HG03354 (cell line): ENCODE data around the gene FAM200B.

ENCODE experiments used
- ATAC-seq: cut with Tn5 transposase; IDR thresholded peaks from one replicate; pipeline ENCODE4 v1.9.1; 2021; ENCODE audit warnings: mild to moderate bottlenecking; ENCODE audit not compliant: unreplicated experiment, poor library complexity, severe bottlenecking

The FAM200B gene

DNA sequence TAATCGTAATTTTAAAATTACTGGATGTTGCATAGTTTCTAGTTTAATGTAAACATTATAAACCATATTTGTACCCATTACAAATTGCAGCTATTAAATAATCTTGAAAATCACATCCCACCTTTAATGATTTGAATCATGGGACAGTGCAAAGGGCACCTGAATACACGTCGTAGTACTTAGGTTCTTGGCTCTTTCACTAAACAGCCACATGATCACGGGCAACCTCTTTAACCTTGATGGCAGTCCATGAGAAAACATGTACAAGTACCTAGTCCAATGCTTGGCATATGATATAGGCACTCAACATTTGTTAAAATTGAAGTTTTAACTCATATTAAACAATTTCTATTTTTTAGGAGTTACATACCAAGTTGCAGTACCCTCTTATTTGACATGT is 14.6 kb upstream of the FAM200B start:
- no peak for ATAC-seq

DNA sequence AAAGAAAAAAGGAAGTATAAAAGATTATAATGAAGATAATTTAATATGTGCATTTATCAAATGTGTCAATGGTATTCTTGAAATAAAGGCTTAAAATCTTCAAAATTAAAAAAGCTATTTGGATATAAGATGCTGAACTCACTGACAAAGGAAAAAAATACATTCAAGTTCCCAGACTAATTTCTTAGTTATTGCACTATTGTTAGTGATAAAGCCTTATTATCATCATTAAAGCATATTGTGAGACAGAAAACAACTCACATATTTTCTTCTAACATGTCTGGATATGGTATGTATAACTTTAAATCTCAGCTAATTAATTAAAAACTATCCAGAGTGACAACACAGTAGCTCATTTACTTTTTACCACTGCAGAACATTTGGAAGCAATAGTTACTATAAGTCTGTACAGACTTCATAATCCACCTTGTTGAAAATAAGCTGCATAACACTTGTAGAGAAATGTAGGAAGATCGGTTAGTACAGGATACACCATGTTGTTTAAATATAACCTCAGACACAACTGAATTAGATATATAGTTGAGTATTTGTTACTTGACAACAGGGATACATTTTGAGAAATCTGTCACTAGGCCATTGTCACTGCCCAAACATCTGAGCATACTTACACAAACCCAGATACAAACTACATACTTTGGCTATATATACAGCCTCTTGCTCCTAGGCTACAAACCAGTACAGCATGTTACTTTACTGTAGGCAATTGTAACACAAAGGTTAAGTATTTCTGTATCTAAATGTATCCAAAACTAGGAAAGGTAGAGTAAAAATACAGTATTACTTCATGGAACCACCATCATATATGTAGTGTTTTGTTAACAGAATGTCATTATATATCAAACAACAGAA is 12.8 kb upstream of the FAM200B start:
- no peak for ATAC-seq

DNA sequence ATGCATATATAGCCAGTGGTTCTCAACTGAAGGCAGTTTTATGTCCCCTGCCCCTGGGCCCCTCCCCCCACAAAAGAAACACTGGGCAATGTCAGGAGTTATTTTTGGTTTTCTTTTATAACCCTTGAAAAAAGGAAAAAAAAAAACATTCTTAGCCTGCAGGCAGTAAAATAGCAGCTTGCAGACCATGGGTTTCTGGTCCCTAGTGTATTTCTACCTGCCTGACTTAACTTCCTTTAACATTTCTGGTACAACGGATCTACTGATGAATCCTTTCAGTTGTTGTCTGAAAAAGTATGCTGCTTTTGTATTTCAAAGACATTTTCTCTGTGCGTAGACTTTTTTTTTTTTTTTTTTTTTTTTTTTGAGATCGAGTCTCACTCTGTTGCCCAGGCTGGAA is 11.1 kb upstream of the FAM200B start:
- ATAC-seq = no peak

DNA sequence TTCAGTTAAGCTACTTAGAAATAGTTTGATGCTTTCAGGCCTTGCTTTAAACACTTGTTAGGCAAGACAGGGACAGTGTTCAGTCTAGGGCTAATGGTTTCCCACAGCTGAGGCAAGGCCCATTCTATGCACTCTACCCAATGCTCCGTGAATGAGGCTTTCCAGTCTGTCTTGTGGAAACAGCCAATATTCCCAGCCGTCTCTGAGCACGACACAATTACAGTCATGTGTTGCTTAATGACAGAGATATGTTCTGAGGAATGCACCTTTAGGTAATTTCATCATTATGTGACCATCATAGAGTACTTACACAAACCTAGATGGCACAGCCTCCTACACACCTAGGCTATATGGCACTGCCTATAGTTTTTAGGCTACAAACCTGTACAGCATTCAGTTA is 9.5 kb upstream of the FAM200B start:
- no peak for ATAC-seq

DNA sequence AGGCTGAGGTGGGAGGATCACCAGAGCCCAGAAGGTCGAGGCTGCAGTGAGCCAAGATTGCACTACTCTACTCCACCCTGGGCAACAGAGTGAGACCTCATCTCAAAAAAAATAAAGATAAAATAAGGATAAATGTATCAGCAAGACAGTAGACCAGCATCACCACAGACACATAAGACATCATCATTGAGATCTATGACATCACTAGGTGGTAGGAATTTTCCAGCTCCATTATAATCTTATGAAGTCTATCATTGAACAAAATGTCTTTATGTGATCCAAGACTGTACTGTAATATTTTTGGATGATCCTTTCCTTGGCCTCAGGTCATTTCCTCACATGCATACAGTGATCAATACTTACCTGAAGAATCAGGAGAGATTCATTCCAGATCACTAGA is 8.3 kb upstream of the FAM200B start:
- no peak for ATAC-seq

DNA sequence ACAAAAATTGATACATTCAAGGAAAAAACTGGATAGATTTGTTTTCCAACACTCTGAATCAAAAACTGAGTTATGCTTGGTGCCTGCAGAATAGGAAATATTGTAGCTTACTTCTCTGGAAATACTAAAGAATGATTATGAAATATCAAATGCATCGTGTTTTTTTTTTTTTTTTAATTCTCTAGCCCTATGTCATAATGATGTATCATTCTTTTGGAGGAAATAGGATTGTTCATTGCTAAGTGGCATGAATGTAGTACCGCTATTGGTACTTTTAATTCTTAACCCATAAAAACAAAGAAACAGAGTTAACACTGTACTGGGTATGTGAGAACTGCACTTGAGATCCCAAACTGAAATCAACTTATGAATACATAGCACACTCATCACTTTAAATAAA is 7.6 kb upstream of the FAM200B start:
- no peak for ATAC-seq

DNA sequence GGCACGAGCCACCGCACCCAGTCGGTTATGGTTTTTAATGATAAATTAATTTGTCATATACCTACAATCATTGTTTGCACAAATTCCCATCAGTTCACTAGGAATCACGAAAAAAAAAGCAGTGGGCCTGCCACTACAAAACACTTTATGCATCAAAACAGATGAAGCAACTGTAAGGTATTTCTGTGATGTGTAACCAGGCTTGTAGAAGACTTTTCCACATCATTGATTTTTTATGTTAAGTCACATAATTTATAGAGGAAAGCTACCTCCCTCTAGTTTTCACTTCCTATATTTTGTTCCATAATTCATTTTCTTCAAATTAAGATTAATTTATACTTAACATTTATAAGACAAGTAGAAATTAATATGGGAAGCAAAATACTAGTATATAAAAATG is 6.7 kb upstream of the FAM200B start:
- no peak for ATAC-seq

DNA sequence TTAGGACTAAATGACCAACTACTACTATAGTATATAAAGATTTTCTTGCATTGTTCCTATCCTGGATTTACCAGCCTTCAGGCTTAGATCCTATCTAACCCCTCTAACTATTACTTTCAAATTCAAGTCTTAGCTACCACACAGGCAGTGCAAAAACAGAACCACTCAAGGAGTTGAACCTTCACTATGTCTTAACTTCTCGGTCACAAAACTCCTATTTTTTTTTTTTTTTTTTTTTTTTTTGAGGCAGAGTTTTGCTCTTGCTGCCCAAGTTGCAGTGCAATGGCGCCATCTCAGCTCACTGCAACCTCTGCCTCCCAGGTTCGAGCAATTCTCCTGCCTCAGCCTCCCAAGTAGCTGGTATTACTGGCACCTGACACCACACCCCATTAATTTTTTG is 6.3 kb upstream of the FAM200B start:
- ATAC-seq = no peak

DNA sequence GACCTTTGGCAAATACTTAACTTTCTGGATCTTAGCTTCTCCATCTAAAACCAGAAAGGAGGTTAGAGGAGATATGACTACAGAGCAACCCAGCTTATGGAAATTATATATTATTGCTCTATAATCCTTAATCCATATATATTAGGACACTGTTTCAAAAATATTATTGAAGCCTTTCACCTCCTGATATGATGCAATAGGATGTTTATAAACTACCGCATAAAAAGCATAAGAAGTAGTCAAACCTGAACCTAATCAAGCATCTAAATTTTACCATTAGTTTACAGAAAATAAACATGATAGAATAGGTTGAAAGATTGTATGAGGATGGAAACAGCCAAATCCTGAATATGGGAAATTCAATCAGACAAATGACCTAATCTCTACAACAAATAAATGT is 5.6 kb upstream of the FAM200B start:
- ATAC-seq = no peak

DNA sequence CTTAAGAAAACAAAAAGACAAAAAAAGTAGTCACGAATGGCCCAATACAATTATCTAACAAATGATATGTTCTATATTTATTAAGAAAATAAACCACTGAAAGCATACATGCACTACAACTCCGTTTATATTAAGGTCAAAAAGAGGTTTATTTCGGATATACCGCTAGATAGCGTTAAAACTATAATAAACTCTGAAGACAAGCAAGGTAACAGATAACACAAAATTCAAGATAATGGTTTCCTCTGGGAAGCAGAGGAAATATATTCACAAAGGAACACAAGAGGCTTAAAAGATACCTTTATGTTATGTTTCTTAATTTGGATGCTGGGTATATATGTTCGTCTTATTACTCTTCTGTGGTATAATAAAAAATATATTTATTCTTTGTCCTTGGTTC is 4.7 kb upstream of the FAM200B start:
- ATAC-seq = no peak

DNA sequence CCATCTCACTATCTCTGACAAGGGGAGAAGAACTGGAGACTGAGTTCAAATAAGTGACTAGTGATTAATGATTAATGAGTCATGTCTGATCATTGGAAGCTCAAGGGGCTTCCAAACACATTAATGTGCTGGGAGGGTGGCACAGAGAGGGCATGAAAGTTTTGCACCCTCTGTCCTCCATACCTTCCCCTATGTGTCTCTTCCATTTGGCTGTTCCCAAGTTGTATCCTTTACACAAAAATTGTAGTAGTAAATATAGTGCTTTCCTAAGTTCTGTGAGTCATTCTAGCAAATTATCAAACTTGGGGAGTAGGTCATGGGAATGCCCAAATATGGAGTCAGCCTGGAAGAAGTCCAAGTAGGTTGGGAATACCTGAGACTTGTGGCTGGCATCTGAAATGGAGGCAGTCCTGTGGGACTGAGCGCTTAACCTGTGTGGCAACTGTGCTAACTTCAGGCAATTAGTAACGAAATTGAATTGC is 4.1 kb upstream of the FAM200B start:
- ATAC-seq = no peak

DNA sequence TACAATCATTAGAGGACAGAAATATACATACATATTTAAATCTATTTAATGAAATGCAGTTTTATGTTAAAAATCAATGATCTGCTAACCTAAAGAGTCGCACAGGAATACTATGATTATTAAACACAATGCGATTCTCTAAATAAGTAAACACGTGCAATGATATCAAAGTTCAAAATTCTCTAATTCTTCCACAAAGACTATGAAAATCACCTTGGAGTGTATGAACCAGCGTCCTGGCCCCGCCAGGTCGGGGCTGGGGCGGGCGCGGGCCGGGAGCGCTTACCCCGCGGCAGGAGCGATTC is 608 bp upstream of the FAM200B start:
- no peak for ATAC-seq

DNA sequence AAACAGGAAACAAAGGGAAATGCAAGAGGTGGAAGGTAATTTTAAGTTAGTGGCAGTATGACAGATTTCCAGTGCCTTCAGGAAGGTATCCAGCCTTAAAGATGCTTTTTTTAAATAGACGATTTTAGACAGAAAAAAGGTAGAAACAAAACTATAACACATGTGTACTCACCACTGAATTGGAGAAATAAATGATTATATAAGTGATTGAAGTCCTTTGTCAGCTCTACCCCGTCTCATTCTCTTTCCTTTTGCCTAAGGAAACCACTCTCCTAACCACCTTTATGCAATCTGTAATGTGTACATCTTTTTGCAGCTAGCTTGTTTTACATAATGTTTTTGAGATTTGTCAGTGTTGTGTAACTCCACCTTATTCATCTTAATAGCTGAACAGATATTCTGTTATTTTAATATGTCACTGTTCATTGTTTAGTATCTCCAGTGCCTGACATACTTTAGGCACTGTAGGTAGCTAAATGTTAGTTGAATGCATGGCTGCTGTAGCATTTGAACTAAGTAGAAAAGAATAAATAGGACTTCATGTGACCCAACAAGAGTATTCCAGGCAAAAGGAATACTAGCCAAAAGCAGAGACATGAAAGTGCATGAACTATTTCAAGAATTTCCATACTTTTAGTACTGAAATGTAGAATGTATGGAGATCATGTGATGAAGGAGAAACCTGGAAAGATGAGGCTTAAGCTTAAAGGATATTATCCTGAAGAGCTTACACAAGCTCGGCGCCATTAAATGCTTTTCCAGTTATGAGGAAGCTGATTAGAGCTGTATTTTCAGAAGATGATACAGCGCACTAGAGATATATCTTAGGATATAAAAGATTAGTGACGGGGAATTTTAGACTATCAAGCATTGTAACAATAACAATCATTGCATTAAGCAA is 865 bp downstream of the FAM200B start:
- peak; percentile 5 for ATAC-seq

DNA sequence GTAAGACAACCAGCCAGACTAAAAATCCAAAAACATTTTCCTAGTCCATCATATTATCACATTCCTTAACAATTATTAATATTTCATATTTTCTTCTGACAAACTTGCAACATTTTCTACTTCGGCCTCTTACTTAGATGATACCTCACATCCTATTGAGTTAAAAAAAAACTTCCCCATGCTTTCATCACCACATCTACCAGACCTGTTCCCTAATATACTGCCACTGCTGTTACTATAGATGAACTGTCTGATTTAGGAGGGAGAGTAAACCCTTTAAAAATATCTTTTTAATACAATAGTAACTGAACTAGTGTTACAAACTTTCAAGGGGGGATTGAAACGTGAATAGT is 1.5 kb downstream of the FAM200B start:
- no peak for ATAC-seq

DNA sequence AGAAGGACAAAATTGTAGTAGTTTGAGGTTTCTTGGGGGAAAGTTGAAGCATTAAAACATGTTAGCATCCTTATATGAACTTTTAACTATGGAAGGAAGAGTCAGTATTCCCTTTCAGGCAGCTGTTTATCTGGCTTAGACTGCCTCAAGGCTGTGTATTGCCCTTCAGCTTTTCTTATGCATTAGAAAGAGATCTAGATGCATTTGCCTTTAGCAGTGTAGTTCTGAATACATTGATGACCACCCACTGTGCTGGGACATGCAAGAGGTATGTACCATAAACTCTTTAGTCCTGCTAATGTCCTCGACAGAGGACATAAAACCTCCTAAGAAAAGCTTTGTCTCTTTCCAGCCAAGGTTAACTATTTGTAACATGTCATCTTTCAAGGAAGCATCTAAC is 2.9 kb downstream of the FAM200B start:
- no peak for ATAC-seq

DNA sequence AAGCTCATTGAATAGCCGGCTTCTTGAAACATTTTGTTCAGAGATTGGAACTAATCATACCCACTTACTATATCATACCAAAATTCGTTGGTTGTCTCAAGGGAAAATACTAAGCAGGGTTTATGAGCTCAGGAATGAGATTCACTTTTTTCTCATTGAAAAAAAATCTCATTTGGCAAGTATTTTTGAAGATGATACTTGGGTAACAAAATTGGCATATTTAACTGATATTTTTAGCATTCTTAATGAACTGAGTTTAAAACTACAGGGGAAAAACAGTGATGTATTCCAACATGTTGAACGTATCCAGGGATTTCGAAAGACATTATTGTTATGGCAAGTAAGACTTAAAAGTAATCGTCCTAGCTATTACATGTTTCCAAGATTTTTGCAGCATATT is 6.4 kb downstream of the FAM200B start:
- ATAC-seq = no peak

DNA sequence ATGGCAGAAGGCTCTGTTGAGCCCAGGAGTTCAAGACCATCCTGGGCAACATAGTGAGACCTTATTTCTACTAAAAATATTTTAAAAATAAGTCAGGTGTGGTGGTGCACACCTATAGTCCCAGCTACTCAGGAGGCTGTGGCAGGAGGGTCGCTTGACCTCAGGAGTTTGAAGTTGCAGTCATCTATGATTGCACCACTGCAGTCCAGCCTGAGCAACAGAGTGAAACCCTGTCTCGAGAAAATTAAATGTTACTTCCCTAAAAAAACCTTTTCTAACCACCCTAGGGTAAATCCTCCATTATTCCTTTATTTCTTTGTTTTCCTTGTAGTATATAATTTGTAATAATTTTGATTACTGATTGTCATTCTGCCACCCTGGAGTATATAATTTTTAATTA is 7.9 kb downstream of the FAM200B start:
- ATAC-seq = no peak

DNA sequence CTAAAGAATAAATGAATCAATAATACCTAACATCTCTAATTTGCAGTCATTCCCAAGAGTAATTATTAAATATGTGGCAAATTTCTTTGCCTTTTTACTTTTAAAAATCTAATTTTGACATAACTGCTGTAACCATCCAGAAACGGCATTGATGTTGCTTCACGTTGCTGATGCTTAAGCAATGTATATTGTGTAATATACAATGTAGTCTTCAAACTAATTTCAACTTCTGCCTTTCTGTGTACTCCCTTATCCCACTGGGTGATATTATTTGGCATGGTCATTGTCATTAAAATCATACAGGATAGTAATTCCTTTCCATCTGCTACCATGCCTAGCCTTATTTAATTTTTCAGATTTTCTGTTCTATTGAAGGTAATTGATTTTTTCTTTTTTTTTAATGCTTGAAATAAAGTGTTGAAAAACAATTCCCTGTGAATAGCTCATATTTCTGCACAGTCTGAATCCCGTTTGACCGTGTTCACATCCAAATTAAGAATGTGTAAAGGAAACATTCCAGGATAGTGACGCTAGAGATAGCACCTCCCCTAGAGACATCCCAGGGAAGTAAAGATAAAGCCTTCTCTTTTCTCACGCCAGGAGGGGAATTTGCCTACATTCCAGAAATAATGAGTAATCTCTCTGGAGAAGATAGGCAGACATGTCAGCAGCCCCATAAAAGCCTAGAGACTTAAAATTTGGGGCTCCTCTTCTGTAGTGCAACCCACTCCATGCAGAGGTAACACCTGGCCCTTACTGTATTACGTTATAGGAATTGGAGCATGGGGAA is 8.6 kb downstream of the FAM200B start:
- ATAC-seq = no peak

DNA sequence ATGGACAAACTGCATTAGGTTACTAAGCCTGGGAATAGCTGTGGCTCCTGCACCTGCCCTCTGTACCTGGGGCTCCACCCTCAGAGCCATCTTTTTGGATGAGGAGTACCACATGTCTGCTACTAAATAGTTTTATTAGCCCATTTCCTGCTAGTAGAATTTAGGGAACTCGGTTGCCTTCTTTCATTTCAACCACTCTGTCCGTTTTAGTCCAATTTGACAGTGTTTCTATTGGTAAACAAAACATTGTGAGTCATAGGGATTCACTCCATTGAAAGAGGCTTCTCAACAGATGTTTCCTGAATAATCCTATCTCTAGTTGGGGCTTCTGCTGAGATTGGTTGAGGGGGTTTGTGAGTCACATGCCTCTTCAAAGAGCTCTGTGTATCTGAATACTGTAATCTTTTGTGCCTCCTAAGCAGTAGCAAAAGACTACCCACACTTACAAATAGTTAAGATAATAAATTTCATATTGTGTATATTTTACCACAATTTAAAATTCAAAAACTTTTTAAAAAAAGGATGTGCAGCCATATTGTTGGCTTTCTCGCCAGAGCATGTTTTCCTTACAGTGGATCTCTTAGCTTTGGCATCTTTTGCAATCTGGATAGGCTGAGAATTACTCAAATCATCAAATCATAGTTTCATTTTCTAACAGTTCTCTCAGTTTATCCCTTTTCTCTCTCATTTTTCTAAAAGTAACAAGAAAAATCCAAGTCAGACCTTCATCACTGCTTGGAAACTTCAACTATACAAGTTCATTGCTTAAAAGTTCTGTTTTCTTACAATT is 9.9 kb downstream of the FAM200B start:
- no peak for ATAC-seq

DNA sequence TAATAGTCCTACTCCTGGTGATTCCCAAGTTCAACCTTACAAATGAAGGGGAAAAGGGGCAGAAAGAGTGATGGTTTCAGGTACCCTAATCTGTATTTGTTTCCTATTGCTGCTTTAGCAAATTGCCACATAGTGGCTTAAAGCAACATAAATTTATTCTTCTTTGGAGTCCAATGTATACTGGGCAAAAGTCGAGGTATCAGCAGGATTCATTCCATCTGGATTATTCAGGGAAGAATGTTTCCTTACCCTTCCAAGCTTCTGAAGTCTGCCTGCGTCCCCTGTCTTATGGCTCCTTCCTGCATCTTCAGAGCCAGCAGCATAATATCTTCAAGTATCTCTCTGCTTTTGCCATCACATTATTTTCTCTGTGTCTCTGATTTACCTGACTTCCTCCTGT is 11.0 kb downstream of the FAM200B start:
- ATAC-seq = no peak
